DOHH2 (cell line): Measurements from ENCODE around the gene KIAA0513.

Experiments
- EZH2phosphoT487 ChIP-seq: fragments of 200-600 bp; sonication (generic); IDR thresholded peaks from 2 replicates; pipeline ENCODE4 v1.6.1; 2017; ENCODE audit warnings: borderline replicate concordance, mild to moderate bottlenecking, antibody characterized with exemption, low read length, moderate library complexity, mixed read lengths
- TF ChIP-seq, protein P1 (sequence below): fragments of 200-600 bp; sonication (generic); IDR thresholded peaks from one replicate; pipeline ENCODE4 v1.5.1; 2014; ENCODE audit warnings: antibody characterized with exemption, mild to moderate bottlenecking, low read depth, low read length; ENCODE audit not compliant: poor library complexity, severe bottlenecking

DNA sequence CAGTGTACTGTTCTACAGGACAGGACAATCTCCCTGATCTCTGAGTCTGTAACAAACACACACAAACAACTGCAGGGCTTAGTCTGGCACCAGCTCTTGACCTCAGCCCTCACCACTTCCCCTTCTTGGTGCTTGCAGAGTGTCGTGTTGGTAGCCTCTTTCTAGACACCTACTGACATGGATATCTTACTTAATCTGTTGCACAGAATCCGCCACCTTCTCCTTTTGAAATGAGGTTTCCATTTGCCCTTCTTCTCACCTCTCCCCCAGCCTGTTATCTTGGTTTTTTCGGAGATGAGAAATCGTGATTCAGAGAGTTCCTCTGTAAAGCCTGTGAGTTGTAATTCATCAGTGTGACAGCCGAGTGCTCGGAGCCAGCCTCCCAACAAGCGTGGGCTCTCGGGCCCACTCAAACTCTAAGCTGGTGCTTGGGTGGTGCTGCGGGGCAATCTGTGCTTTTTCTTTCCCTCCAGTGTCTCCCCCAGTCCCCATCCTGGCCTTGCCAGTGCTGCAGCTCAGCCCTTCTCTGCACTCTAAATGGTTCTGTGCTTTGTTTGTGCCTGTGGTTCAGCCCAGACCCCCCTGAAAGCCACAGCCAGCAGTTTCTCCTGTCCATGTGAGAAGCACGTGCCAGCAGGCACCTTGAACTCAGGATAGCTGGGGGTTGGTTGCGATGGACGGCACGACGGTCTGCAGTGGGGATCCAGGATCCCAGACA, 28.1 kb downstream of the KIAA0513 start:
- TF ChIP-seq, protein P1, sequence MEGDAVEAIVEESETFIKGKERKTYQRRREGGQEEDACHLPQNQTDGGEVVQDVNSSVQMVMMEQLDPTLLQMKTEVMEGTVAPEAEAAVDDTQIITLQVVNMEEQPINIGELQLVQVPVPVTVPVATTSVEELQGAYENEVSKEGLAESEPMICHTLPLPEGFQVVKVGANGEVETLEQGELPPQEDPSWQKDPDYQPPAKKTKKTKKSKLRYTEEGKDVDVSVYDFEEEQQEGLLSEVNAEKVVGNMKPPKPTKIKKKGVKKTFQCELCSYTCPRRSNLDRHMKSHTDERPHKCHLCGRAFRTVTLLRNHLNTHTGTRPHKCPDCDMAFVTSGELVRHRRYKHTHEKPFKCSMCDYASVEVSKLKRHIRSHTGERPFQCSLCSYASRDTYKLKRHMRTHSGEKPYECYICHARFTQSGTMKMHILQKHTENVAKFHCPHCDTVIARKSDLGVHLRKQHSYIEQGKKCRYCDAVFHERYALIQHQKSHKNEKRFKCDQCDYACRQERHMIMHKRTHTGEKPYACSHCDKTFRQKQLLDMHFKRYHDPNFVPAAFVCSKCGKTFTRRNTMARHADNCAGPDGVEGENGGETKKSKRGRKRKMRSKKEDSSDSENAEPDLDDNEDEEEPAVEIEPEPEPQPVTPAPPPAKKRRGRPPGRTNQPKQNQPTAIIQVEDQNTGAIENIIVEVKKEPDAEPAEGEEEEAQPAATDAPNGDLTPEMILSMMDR, result no peak
- TF ChIP-seq EZH2phosphoT487, result no peak
